Measurements from ENCODE around the gene SUN2. TPM values are rescaled to one million over a fixed set of nuclear protein-coding genes. Genes with fewer than 3 reads are reported as not detected.

SUN2 gene
- total and polyA plus RNA-seq, 11 donors, result 41.3 to 405 (median 125) TPM

GRCh38 chr22:38696606-38697424 is 59.0 kb downstream of the SUN2 start:
- peaks cover 23 to 61% (median 49%) of the 10 kb centered on the region in 12 donors for H3K4me1 ChIP-seq
- no peaks in the 10 kb centered on the region for H3K27me3 ChIP-seq

GRCh38 chr22:38694940-38695339 is 60.9 kb downstream of the SUN2 start:
- Histone ChIP-seq H3K27me3 (no peaks in the 10 kb centered on the region), H3K27ac (peak overlapping the region in 1 of 12 donors; percentile 99), H3K9me3 (no peaks in the 10 kb centered on the region), H3K4me1 (peaks cover 22 to 55% (median 42%) of the 10 kb centered on the region in 12 donors), H3K4me3 (no peak overlapping the region), H3K36me3 (peaks cover 0 to 47% (median 30%) of the 10 kb centered on the region in 9 donors)
- no peak for TF ChIP-seq POLR2A (IDR thresholded peaks at IDR 0.05)
- TF ChIP-seq CTCF (IDR thresholded peaks at IDR 0.05), result no peak
- ATAC-seq (no peak), DNase-seq (no peak)
- 66 to 78% (median 72%) methylated on average over 3 of the region's 3 CpGs for WGBS, 4 donors
- intact Hi-C loops (cut with DNase I), result loop anchor here in 1 of 10 donors (10.0 kb wide), 1 partner anchor 190 kb away; the partner anchor contains the start of gene DDX17

More at GRCh38 chr22:38696606-38697424, 59.0 kb downstream of the SUN2 start:
- intact Hi-C loops (cut with DNase I), result loop anchor here in 2 of 10 donors (2.0 to 10.0 kb wide), 2 partner anchors 14 to 192 kb away; partner anchors contain the start of gene DDX17 (in 1 of the 2)
- H3K4me3 ChIP-seq, result peak overlapping the region in 5 of 12 donors; percentile 3 to 87 (median 8)
- no peaks in the 10 kb centered on the region for H3K9me3 ChIP-seq
- WGBS, 4 donors, result 34 to 50% (median 45%) methylated on average over 3 of the region's 3 CpGs
- peak in 1 of 4 donors; percentile 52 for ATAC-seq
- no peak for DNase-seq
- no peak for TF ChIP-seq CTCF (IDR thresholded peaks at IDR 0.05)
- no peak for TF ChIP-seq POLR2A (IDR thresholded peaks at IDR 0.05)
- H3K36me3 ChIP-seq, result peaks cover 0 to 30% (median 15%) of the 10 kb centered on the region in 9 donors
- peak overlapping the region in 11 of 12 donors; percentile 45 to 99 (median 74) for H3K27ac ChIP-seq

- intact Hi-C loops (cut with DNase I), result loop anchor here in 1 of 10 donors (10.0 kb wide), 1 partner anchor 189 kb away; the partner anchor contains the start of gene DDX17
- H3K9me3 ChIP-seq, result no peaks in the 10 kb centered on the region
- ATAC-seq, result no peak
- H3K36me3 ChIP-seq, result peaks cover 0 to 55% (median 35%) of the 10 kb centered on the region in 9 donors
- no peak for DNase-seq
- H3K4me1 ChIP-seq, result peaks cover 18 to 47% (median 33%) of the 10 kb centered on the region in 12 donors
- no peak overlapping the region for H3K27ac ChIP-seq
- TF ChIP-seq POLR2A (IDR thresholded peaks at IDR 0.05), result no peak
- TF ChIP-seq CTCF (IDR thresholded peaks at IDR 0.05), result no peak
- H3K27me3 ChIP-seq, result no peaks in the 10 kb centered on the region
- no peak overlapping the region for H3K4me3 ChIP-seq
- WGBS, 4 donors, result 87 to 97% (median 94%) methylated on average over 2 of the region's 2 CpGs
Observed at GRCh38 chr22:38694049-38694448, 61.7 kb downstream of the SUN2 start.

- no peaks in the 10 kb centered on the region for H3K27me3 ChIP-seq
- ATAC-seq, result no peak
- no peak for TF ChIP-seq CTCF (IDR thresholded peaks at IDR 0.05)
- TF ChIP-seq POLR2A (IDR thresholded peaks at IDR 0.05), result no peak
- H3K27ac ChIP-seq, result no peak overlapping the region
- intact Hi-C loops (cut with DNase I), result loop anchor here in 3 of 10 donors (10.0 kb wide), 1 partner anchor 185 kb away; the partner anchor contains the start of gene DDX17 (in 3 of the 3)
- H3K9me3 ChIP-seq, result no peaks in the 10 kb centered on the region
- peaks cover 0 to 6% (median 0%) of the 10 kb centered on the region in 12 donors for H3K4me1 ChIP-seq
- peaks cover 9 to 95% (median 79%) of the 10 kb centered on the region in 9 donors for H3K36me3 ChIP-seq
- DNase-seq, result no peak
- H3K4me3 ChIP-seq, result no peak overlapping the region
- 75 to 80% (median 78%) methylated on average over 1 of the region's 1 CpG for WGBS, 4 donors
Observed at GRCh38 chr22:38689651-38690050, 66.1 kb downstream of the SUN2 start.
